Vagina (tissue), 2 donors: ENCODE results near the gene USP40.

Source experiments
- CTCF ChIP-seq, 3 experiments: fragments of 450-650 bp in 2 of 3; fragments of 200-600 bp in 1 of 3; sonication (generic) in 1 of 3; IDR thresholded peaks; one replicate each; pipeline ENCODE4 v1.5.1; 2017 to 2019; ENCODE audit warnings: antibody characterized with exemption in 3 of 3, mild to moderate bottlenecking in 2 of 3, moderate library complexity in 2 of 3
- POLR2A ChIP-seq, 2 donors: fragments of 450-650 bp; IDR thresholded peaks; one replicate each; pipeline ENCODE4 v1.6.1; 2017; ENCODE audit warnings: antibody characterized with exemption in 2 of 2, mild to moderate bottlenecking in 2 of 2, moderate library complexity in 2 of 2
- POLR2AphosphoS5 ChIP-seq, 2 donors: sonication (generic); formaldehyde crosslinking; IDR thresholded peaks; one replicate each; pipeline ENCODE4 v1.9.0; 2017; ENCODE audit warnings: antibody characterized with exemption in 2 of 2, mild to moderate bottlenecking in 2 of 2, low read depth in 1 of 2; ENCODE audit not compliant: insufficient read depth in 1 of 2

- TF ChIP-seq CTCF (IDR thresholded peaks at IDR 0.05) (no peak), POLR2A (IDR thresholded peaks at IDR 0.05) (no peak), POLR2AphosphoS5 (IDR thresholded peaks at IDR 0.05; ENCODE audit: insufficient read depth in 1 of 2, low read depth in 1 of 2) (no peak)
Observed at GRCh38 chr2:233572468-233572867, 5.9 kb upstream of the USP40 start.
